Adrenal gland (tissue), 5 donors: ENCODE data around the gene HNRNPH1.

Source experiments
- POLR2A ChIP-seq, 2 donors: fragments of 450-650 bp; IDR thresholded peaks; one replicate each; pipeline ENCODE4 v1.6.1; 2017; ENCODE audit warnings: antibody characterized with exemption in 2 of 2, mild to moderate bottlenecking in 2 of 2, moderate library complexity in 1 of 2
- TF ChIP-seq, protein P1 (sequence below), 6 experiments: fragments of 450-650 bp in 4 of 6; fragments of 200-600 bp in 2 of 6; sonication (generic) in 1 of 6; IDR thresholded peaks; 1 replicate in 5 of 6; 2 replicates in 1 of 6; pipeline versions ENCODE4 v1.5.1 to v1.8.0; 2016 to 2021; ENCODE audit warnings: antibody characterized with exemption in 6 of 6, mild to moderate bottlenecking in 2 of 6, moderate library complexity in 1 of 6
- donor health status: DM: no; HTN: no; CAD: no.

DNA sequence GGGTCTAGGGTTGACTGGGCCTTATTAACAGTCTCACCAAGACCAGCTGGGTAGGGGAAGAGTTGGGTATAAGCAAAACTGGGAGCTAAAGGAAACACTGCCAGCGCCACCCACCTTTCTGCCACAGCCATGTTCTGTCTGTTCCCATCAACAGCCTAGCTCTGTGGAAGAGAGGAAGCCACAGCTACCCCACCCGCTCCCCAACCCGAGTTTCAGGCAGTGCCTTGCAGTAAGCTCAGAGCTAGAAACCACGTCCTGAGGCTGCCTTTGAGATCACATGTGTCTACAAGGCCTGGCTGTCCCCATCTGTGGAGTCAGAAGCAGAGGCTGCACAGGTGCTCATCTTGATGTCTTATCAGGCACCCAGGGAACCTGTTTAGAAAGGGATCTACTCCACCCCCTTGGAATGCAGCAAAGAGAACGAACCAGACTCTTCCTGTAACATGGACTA is 15.3 kb downstream of the HNRNPH1 start:
- TF ChIP-seq, protein P1, sequence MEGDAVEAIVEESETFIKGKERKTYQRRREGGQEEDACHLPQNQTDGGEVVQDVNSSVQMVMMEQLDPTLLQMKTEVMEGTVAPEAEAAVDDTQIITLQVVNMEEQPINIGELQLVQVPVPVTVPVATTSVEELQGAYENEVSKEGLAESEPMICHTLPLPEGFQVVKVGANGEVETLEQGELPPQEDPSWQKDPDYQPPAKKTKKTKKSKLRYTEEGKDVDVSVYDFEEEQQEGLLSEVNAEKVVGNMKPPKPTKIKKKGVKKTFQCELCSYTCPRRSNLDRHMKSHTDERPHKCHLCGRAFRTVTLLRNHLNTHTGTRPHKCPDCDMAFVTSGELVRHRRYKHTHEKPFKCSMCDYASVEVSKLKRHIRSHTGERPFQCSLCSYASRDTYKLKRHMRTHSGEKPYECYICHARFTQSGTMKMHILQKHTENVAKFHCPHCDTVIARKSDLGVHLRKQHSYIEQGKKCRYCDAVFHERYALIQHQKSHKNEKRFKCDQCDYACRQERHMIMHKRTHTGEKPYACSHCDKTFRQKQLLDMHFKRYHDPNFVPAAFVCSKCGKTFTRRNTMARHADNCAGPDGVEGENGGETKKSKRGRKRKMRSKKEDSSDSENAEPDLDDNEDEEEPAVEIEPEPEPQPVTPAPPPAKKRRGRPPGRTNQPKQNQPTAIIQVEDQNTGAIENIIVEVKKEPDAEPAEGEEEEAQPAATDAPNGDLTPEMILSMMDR (IDR thresholded peaks at IDR 0.05), result no peak
- TF ChIP-seq POLR2A (IDR thresholded peaks at IDR 0.05), result no peak
